IPS-NIHi7 (cell line): ENCODE measurements around the gene C17orf107.

Experiments
- DNase-seq: peaks from one replicate; pipeline ENCODE4 v3.0.0; 2012; ENCODE audit warnings: mixed read lengths; ENCODE audit errors: extremely low spot score

C17orf107 gene

GRCh38 chr17:4872786-4873185 is 26.6 kb upstream of the C17orf107 start:
- DNase-seq: no peak

GRCh38 chr17:4877089-4877488 is 22.2 kb upstream of the C17orf107 start:
- no peak for DNase-seq

GRCh38 chr17:4879601-4880000 is 19.7 kb upstream of the C17orf107 start:
- no peak for DNase-seq

GRCh38 chr17:4880857-4881256 is 18.5 kb upstream of the C17orf107 start:
- no peak for DNase-seq

DNA sequence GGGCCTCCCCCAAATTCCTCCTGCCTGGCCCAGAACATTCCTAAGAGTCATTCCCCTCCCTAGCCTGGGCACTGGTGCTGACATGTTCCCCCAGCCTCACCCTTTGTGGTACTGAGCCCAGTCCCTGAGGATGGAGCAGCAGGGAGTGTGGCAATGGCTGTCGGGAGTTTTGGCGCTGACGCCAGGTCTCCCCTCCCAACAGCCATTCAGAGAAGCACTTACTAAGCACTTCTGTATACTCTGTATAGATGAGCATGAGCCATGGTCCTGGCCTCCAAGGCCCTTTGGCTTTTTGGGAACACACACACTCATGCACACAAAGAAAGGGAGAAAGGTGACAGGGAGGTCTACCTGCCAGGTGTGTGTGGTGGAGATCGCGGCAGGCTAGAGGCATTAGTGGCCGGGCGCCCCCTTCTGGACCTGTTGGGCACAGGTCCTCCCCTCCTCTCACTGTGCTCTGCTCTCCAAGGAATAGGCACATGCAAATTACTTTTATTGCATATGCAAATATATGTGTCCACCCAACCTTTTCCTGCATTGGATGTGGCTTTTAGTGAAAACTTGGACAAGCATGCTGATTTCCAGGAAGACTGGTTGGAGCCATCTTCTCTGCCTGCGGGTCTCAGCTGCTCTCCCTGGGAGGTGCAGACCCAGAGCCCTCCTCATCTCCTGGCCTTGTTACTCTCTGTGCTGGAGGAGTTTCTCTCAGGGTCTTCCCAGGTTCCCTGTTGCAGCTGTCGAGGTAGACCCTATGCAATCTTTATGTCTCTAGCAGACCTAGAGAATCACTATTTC is 17.4 kb upstream of the C17orf107 start:
- peak; percentile 89 for DNase-seq

DNA sequence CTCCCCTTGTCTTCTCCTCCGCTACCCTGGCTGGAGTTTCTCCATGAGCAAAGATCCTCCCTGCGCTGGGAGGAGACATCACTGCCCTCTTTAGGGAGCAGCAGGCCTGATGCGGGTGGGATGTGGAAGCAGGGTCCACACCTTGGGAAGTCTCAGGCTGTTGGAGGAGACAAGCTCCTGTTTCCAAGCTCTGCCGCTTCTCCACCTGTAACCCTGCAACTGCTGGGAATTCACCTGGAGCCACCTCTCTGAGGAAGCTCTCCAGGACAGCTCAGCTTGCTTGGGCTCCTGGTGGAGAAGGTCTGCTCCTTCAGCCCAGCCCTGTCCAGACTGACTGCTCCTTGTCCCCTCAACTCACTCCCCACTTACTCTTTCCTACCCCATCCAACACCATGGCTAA is 14.8 kb upstream of the C17orf107 start:
- DNase-seq: no peak

- DNase-seq: no peak
Measured at GRCh38 chr17:4886830-4887229, 12.5 kb upstream of the C17orf107 start.

- DNase-seq: no peak
Measured at GRCh38 chr17:4887581-4887980, 11.8 kb upstream of the C17orf107 start.

- DNase-seq: no peak
Measured at GRCh38 chr17:4891411-4892410, 7.6 kb upstream of the C17orf107 start.

DNA sequence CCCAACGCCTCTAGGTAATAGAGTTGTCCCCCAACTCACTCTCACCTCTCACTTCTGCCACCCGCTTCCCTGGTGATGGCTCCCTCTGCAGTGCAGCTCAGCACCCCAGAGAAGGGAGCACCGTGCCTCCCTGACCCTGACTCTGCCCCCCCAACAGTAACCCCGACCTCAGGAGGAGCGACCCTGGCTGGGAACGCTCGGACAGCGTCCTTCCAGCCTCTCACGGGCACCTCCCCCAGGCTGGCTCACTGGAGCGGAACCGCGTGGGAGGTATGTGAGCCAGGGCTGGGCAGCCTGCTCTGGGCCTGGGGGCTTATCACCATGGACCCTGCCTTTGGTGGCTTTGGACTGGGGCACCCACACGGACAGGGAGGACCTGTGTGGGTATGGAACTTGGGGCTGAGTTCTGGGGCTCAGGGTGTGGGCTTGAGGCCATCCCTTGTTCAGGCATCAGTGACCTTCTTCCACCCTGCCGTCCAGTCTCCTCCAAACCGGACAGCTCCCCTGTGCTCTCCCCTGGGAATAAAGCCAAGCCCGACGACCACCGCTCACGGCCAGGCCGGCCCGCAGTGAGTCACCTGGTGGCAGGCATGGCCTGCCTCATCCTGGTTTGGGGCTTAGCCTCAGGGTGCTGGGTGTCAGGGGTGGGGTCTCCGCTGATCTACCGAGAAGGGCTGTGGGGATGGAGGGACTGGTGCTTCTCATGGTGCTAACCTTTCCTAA is 6.7 kb upstream of the C17orf107 start:
- no peak for DNase-seq

DNA sequence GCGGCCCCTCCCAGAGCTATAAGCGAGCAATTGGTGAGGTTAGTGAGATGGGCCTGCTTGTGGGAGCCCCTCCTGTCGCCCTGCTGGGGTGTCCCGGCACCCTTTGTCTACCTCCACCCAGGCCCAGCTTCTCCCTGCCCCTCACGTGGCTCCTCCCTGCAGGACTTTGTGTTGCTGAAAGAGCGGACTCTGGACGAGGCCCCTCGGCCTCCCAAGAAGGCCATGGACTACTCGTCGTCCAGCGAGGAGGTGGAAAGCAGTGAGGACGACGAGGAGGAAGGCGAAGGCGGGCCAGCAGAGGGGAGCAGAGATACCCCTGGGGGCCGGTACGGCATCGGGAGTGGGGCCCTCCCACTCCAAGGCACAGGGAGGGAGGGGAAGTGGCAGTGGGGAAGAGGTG is 6.1 kb upstream of the C17orf107 start:
- DNase-seq: no peak

DNA sequence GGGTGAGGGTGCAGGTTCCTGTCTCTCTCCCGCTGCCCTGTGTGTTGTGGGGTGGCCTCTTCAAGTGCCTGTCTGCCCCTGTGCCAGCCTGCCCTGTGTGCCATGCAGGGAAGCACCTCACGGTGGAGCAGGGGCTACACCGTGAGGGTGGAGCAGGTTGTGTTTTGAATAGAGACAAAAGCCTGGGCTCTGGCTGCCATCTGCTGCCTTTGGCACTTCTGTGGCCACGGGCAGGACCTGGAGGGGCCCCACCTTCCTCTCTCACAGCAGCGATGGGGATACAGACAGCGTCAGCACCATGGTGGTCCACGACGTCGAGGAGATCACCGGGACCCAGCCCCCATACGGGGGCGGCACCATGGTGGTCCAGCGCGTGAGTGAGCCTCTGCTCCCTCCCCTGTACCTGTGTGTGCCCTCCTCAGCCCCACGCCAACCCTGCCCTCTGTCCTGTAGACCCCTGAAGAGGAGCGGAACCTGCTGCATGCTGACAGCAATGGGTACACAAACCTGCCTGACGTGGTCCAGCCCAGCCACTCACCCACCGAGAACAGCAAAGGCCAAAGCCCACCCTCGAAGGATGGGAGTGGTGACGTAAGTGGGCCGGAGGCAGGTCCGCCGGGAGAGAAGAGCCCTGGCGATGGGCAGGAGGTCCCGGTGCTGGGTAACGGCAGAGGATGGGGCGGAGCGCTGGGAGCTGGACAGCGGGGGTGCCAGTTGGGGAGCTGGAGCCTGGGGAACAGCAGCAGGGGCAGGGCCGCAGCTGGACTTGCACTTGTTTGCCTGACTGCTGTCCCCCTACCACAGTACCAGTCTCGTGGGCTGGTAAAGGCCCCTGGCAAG is 5.4 kb upstream of the C17orf107 start:
- no peak for DNase-seq

- DNase-seq: no peak
Measured at GRCh38 chr17:4895121-4895520, 4.2 kb upstream of the C17orf107 start.

GRCh38 chr17:4895657-4896331 is 3.5 kb upstream of the C17orf107 start:
- DNase-seq: peak; percentile 78

DNA sequence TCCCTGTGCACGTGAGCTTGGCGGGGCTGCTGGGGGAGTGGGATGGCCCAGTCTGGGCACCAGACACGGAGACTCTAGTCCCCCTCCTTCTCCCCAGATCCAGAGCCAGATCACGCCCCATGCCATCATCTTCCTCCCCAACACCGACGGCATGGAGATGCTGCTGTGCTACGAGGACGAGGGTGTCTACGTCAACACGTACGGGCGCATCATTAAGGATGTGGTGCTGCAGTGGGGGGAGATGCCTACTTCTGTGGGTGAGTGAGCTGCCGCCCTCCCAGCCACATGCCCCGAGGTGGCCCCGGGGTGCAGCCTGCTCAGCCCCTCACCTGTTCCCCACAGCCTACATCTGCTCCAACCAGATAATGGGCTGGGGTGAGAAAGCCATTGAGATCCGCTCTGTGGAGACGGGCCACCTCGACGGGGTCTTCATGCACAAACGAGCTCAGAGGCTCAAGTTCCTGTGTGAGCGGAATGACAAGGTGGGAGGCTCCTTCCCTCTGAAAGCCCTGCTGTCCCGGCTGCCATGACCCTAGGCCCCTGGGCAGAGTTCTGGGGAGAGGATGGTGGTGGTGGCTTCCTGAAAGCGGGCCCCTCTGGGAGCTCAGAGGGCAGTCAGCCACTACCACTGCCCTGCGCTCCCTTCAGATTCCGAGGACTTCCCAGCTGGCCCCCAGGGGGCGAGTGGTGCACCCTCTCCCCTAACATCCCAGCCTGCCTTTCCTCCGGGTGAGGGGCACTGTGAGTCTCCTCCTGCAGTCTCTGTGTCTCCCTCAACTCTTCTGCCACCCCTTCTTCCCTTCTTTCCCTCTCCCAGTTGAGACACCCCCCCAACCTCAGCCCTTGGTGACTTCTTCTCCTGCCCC is 2.8 kb upstream of the C17orf107 start:
- DNase-seq: no peak

DNA sequence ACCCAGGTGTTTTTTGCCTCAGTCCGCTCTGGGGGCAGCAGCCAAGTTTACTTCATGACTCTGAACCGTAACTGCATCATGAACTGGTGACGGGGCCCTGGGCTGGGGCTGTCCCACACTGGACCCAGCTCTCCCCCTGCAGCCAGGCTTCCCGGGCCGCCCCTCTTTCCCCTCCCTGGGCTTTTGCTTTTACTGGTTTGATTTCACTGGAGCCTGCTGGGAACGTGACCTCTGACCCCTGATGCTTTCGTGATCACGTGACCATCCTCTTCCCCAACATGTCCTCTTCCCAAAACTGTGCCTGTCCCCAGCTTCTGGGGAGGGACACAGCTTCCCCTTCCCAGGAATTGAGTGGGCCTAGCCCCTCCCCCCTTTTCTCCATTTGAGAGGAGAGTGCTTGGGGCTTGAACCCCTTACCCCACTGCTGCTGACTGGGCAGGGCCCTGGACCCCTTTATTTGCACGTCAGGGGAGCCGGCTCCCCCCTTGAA is 2.1 kb upstream of the C17orf107 start:
- DNase-seq: no peak

- DNase-seq: no peak
Measured at GRCh38 chr17:4897785-4898184, 1.6 kb upstream of the C17orf107 start.

DNA sequence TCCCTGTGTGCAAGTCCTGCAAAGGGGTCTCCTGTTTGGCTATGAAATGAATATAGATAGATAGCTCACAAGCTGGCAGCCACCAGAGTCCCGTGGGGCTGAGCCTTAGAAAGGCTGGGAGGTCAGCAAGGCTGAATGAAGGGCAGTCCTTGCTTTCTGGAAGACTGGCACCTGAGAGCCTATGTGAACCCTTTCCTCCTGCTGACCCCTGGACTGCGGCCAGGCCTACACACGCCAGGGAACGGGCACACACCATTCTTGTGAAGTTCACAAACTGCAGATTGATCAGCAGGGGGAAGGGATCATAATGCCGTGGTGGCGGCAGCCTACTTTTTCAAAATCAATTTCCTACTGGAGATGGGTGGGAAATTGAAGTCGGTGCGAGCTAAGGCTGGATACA is 985 bp upstream of the C17orf107 start:
- DNase-seq: no peak

DNA sequence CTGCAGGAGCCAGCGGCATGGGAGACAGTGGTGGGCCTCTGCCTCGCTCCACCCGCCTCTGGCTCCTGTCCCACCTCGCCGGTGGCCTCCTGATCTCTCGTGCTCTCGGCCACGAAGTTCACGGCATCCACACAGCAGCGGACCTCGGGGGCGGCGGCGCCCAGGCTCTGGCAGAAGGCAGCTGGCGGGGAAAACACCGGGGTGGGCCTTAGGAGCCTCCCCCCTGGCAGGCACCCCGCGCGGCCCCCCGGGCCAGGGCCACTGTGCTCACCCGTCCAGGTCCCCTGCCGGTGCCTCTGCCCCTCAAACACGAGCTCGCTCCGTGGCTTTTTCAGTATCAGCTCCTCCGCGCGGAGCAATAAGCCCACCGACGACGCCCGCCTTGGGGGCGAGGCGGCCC is 409 bp upstream of the C17orf107 start:
- DNase-seq: no peak
